IPS-18c (cell line): ENCODE data around the gene CAPN12.
"Not testable (repeated sequence)": the region's sequence is repeated elsewhere in the genome, so short reads cannot be mapped to it uniquely, and the experiment has no call there.

Experiments used
- H3K4me3 ChIP-seq: 2 replicates; pipeline ENCODE4 v1.7.0; 2013; ENCODE audit warnings: low read depth, mild to moderate bottlenecking, low read length, moderate library complexity; ENCODE audit not compliant: insufficient read depth
- H3K9me3 ChIP-seq: one replicate; pipeline ENCODE4 v1.6.1; 2013; ENCODE audit warnings: mild to moderate bottlenecking, low read length, moderate library complexity; ENCODE audit not compliant: control insufficient read depth, insufficient read depth

The CAPN12 gene, protein sequence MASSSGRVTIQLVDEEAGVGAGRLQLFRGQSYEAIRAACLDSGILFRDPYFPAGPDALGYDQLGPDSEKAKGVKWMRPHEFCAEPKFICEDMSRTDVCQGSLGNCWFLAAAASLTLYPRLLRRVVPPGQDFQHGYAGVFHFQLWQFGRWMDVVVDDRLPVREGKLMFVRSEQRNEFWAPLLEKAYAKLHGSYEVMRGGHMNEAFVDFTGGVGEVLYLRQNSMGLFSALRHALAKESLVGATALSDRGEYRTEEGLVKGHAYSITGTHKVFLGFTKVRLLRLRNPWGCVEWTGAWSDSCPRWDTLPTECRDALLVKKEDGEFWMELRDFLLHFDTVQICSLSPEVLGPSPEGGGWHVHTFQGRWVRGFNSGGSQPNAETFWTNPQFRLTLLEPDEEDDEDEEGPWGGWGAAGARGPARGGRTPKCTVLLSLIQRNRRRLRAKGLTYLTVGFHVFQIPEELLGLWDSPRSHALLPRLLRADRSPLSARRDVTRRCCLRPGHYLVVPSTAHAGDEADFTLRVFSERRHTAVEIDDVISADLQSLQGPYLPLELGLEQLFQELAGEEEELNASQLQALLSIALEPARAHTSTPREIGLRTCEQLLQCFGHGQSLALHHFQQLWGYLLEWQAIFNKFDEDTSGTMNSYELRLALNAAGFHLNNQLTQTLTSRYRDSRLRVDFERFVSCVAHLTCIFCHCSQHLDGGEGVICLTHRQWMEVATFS

DNA sequence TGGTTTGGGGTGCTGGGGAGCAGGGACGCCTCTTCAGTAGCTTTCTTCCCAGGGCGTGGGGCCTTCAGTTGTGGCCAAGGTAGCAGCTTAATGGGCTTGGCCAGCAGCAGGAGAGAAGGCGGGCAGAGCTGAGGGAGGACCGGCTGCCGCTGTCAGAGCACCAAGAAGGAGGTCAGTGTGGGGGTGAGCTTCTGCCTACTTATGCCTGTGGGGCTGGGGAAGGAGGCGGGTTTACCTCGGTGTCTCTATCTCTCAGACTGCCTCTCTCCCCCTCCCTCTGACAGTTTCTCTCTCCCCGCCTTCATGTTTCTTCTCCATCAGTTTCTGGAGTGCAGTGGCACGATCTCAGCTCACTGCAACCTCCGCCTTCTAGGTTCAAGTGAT is at the start of gene CAPN12:
Gene CAPN12, minus strand, starts transcription at position 177 of the 384 bp plus-strand sequence. CDS start 309 bp downstream, outside the sequence.
- H3K4me3 ChIP-seq, result no peak within 1 kb of the TSS
- no peaks in the 10 kb centered on the region for H3K9me3 ChIP-seq

DNA sequence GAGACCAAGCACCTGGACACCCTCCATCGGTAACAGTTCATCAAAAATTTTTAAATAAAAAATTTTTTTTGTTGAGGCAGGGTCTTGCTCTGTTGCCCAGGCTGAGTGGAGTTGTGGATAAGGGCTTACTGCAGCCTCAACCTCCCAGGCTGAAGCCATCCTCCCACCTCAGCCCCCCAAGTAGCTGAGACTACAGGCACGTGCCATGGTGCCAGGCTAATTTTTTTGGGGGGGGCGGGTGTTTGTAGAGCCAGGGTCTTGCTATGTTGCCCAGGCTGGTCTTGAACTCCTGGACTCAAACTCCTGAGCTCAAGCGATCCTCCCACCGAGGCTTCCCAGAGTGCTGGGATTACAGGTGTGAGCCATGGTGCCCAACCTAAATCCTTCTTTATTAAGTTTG is 49.4 kb upstream of the CAPN12 start:
- Histone ChIP-seq H3K9me3 (no peaks in the 10 kb centered on the region), H3K4me3 (no peak overlapping the region)

DNA sequence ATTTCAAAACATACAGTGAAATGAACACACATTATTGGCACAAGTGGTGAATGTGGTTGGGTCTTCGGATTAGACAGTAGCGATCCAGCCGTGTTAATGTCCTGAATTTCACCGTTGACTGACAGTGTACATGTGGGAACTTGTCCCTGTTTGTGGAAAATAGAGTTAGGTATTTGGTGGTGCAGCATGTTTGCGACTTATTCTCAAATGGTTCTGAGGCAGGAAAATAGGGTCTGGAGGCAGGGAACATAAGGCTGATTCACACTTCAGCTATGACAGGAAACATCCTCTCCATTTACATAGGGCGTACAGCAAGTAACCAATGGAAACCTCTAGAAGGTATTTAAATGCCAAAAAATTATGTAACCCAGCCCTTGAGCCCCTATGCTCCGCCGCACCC is 48.9 kb upstream of the CAPN12 start:
- Histone ChIP-seq H3K4me3 (no peak overlapping the region), H3K9me3 (no peaks in the 10 kb centered on the region)

DNA sequence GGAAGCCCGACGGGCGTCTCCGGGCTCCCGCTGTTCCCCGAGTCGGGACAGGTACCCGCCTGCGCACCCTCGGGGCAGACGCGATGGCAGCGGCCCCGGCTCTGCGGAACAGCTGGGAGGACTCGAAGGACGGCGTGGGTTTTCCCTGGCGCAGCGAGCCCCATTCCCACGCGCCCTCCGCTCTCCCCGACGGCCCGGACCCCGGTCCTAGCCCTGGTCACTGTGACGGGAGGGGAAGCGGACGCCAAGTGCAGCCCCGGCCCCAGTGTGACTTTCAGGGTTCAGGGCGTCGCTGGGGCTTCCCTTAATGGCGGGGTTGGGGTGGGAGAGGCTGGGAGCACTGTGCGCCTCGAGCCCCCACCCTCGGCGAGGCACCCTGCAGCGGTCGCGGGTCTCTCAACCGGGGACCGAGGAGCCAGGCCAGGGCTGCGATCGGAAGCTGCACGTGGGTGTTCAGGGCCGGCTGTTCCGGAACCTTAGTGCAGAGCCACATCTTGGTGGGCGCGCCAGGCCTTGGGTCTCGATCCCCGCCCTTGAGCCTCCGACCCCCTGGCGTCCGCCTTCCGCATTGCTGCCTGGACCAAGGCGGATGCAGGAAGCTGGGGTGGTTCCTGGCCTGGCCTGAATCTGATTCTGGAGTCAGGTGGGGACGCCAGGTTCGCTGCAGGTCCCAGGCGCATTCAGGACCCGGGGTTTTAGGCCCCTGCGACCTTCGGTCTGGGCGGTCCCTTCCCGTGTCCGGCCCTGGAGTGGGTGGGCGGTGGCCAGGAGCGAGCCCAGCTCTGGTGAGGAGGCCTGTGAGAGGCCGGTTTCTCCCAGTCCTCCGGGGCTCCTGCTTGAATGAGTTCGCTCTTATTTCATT is 48.2 kb upstream of the CAPN12 start:
- Histone ChIP-seq H3K9me3 (no peaks in the 10 kb centered on the region), H3K4me3 (peak overlapping the region; percentile 28; the same call in 1 of the 2 replicates)

DNA sequence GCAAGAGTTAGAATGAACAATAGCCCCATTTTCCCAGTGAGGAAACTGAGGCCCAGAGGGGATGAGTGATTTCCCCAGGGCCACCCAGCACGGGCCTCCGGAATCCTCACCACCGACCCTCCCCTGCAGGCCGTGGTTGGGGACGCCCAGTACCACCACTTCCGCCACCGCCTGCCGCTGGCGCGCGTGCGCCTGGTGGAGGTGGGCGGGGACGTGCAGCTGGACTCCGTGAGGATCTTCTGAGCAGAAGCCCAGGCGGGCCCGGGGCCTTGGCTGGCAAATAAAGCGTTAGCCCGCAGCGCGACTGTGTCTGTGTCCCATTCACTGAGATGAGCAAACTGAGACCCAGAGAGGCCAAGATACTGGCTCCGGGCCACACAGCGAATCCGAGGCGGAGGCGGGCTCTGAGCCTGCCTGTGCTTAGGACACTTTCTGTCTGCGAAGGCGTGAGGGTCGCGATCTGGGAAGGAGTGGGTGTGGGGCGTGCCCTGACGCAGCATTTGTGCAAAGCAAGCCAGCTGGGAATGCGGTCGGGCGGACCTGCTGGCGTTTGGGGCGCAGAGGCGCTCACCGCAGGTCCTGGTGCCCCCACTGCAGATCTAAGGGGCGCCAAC is 47.3 kb upstream of the CAPN12 start:
- not testable (repeated sequence) for H3K4me3 ChIP-seq, H3K9me3 ChIP-seq

DNA sequence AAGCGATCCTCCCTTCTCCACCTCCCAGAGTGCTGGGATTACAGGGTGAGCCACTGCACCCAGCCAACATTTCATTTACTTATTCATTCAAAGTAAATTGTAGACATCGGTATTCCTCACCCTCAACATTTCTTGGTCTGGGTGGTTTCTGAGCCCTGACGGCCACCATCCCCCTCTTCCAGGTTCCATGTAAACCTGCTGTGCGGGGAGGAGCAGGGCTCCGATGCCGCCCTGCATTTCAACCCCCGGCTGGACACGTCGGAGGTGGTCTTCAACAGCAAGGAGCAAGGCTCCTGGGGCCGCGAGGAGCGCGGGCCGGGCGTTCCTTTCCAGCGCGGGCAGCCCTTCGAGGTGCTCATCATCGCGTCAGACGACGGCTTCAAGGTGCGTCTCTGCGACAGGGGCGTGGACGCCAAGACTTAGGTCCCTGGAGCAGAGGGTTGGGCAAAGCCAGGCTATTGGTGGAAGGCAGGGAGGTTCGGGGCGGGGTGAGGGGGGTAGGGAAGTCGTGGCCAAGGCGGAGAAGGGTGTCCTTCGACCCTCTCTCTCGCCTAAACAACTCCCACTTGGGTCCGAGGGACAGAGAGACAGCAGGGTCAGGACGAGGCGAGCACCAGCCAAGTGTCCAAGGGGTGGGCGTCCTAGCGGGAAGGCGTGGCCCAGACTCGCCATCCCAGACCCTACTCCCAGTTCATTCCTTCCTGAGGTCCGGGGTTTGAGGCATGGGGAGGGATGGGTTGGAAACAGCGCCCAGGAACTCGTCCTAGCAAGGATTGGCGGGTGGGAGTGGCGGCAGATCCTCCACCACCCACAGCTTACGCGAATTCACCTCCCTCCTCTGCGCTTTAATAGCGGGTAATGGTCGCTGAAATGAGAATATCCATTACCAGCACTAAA is 46.5 kb upstream of the CAPN12 start:
- H3K9me3 ChIP-seq, H3K4me3 ChIP-seq: not testable (repeated sequence)

DNA sequence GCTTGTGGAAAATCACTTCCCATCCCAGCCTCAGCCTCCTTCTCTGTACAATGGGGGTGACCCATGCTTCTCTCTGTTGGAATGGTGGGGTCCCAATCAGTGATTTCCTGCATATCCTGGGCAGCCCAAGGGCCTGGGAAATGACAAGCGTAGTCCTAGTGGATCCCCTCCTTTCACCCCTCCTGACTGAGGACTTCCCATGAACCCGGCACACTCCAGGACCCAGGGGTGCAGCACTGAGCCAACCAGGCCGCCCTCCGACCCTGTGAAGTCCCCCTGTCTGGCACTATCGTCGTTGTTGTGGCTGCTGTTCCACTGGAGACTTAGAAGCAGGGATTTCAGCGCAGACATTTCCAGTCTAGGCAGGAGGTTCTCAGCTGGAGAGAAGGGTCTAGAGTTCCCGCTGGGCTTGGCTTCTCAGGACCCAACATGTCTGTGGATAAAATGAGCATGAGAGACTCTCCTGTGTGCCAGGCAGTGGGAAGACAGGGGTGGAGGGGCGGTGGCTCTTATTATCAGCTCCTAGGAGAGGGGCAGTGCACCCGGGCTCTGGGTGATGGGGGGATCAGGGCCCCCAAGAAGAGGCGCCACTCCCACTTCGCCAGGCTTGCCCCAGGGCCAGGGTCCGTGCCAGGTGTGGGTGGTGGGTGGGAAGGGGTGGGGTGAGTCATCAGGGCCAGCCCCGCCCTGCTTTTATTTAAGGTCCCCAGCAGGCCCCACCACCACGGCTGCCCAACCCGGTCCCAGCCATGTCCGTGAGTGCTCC is 44.4 kb upstream of the CAPN12 start, which contains the start of gene LGALS7B:
Gene LGALS7B, plus strand, starts transcription at position 723 of the 766 bp plus-strand sequence. Its CDS starts 27 bp downstream, at position 750.
- H3K4me3 ChIP-seq, result no peak within 1 kb of the TSS

DNA sequence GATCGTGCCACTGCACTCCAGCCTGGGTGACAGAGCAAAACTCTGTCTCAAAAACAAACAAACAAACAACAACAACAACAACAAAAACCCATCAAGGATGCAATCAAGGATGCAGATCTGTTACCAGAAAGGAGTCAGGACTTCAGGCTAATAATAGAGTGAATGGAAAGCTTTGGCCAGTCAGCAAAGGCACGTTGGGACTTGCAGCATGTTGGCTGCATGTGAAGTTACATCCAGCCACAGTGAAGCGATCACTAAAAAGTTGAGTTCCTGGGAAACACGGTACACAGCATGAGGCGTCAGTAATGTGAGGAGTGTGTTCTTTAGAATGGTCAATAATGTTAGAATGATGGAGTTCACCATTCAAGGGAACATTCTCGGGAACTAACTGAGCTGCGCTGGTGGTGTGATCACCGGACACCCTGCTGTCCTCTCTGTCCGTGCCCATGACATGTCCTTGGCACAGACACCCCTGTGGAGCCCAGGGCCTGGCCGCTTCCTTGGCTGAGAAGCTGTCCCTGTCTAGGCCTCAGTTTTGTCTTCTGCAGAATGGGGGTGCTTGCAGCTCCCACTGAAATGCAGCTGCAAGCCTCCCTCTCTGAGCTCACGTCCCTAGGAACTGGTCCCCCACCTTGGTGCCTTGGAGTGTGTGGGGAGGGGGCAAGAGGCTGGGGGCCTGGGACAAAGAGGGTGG is 42.4 kb upstream of the CAPN12 start:
- H3K9me3 ChIP-seq, result no peaks in the 10 kb centered on the region
- no peak overlapping the region for H3K4me3 ChIP-seq

More for the DNA sequence above, 44.4 kb upstream of the CAPN12 start, which contains the start of gene LGALS7B:
- no peaks in the 10 kb centered on the region for H3K9me3 ChIP-seq

DNA sequence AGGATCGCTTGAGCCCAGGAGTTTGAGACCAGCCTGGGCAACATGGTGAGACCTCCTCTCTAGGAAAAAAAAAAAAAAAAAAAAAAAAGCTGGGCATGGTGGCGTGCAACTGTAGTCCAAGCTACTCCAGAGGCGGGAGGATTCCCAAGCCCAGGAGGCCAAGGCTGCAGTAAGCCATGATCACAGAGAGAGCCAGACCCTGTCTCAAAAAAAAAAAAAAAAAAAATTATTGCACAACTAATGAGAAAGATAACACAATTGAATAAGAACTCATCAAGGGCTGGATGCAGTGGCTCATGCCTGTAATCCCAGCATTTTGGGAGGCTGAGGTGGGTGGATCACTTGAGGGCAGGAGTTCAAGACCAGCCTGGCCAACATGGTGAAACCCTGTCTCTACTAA is 41.8 kb upstream of the CAPN12 start:
- H3K4me3 ChIP-seq, H3K9me3 ChIP-seq: not testable (repeated sequence)

DNA sequence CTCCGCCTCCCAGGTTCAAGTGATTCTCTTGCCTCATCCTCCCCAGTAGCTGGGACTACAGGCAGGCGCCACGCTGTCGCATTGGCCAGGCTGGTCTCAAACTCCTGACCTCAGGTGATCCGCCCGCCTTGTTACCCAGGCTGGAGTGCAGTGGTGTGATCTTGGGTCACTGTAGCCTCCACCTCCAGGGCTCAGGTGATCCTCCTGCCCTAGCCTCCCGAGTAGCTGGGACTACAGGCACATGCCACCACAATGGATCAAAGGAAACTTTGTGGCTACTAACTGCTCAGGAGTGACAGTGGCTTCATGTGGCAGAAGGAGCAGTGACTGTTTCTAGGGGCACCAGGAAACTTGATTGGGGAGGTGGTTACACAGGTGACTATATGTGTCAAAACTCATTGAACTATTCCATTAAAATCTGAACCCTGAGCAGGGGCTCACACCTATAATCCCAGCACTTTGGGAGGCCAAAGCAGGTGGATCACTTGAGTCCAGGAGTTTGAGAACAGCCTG is 41.0 kb upstream of the CAPN12 start:
- no peak overlapping the region for H3K4me3 ChIP-seq

DNA sequence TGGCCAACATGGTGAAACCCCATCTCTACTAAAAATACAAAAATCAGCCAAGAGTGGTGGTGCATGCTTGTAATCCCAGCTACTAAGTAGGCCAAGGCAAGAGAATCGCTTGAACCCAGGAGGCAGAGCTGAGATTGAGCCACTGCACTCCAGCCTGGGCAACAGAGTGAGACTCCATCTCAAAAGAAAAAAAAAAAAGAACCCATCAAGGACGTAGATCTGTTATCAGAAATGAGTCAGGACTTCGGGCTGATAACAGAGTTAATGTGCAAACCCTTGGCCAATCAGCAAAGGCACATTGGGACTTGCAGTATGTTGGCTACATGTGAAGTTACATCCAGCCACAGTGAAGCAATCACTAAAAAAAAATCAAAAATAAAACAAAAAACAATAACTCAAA is 40.0 kb upstream of the CAPN12 start:
- Histone ChIP-seq H3K4me3 (no peak overlapping the region), H3K9me3 (no peaks in the 10 kb centered on the region)

More for the DNA sequence above, 41.0 kb upstream of the CAPN12 start:
- H3K9me3 ChIP-seq, result no peaks in the 10 kb centered on the region

DNA sequence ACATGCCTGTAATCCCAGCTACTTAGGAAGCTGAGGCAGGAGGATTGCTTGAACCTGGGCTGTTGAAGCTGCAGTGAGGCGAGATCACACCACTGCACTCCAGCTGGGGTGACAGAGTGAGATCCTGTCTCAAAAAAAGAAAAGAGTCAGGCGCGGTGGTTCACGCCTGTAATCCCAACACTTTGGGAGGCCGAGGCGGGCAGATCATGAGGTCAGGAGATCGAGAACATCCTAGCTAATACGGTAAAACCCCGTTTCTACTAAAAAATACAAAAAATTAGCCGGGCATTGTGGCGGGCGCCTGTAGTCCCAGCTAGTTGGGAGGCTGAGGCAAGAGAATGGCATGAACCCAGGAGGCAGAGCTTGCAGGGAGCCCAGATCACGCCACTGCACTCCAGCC is 37.9 kb upstream of the CAPN12 start:
- H3K9me3 ChIP-seq, H3K4me3 ChIP-seq: not testable (repeated sequence)

DNA sequence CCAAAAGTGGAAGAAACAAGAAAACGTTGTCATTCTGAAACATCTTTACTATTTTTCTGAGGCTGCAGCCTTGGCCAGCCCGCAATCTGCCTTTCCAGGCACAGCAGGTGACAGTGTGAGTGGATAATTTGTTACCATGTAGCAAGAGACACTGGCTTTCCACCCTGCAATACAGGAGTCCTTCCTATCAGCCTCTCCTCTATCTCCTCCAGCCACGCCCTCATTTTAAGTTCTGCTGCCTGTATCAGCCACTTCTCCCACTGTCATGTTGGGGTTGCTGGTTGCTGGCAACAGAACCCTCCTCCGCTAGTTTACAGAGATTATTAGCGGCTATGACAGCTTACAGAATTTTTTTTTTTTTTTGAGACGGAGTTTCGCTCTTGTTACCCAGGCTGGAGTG is 36.8 kb upstream of the CAPN12 start:
- H3K4me3 ChIP-seq, result no peak overlapping the region
- no peaks in the 10 kb centered on the region for H3K9me3 ChIP-seq

DNA sequence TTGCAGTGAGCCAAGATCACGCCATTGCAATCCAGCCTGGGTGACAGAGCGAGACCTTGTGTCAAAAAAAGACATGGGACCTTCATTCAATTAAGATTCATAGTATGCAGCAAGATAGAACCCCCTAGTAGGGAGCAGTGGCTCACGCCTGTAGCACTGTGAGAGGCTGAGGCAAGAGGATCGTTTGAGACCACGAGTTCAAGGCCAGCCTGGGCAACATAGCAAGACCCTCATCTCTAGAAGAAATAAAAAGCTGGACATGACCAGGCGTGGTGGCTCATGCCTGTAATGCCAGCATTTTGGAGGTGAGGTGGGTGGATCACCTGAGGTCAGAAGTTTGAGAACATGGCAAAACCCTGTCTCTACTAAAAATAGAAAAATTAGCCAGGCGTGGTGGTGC is 36.2 kb upstream of the CAPN12 start:
- H3K9me3 ChIP-seq, result no peaks in the 10 kb centered on the region

DNA sequence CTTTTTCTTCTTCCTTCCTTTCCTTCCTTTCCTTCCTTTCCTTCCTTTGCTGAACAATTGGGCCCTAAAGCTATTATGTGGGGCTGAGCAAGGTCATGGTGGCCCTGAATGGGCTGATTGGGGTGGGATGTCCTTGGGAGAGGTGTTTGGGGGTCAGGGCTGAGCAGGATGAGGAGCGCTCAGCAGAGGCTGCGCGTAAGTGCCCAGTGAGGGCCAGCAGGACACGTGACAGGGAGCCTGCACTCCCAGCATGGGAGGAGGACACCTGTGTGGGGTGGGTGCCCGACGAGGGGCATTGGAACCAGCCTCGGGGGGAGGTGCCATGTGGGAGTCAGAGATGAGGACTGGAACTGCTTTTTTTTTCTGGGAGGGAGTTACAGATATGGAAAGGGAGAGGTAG is 34.5 kb upstream of the CAPN12 start:
- no peak overlapping the region for H3K4me3 ChIP-seq
- H3K9me3 ChIP-seq, result no peaks in the 10 kb centered on the region

More for the DNA sequence above, 36.2 kb upstream of the CAPN12 start:
- H3K4me3 ChIP-seq, result no peak overlapping the region
